Body of pancreas (tissue), 4 donors: Measurements from ENCODE around the gene ERC2.

Experiments used
- CTCF ChIP-seq, 7 experiments: fragments of 450-650 bp in 4 of 7; fragments of 200-600 bp in 3 of 7; sonication (generic) in 3 of 7; IDR thresholded peaks; one replicate each; pipeline ENCODE4 v1.5.1; 2016 to 2019; ENCODE audit warnings: antibody characterized with exemption in 7 of 7
- POLR2A ChIP-seq, 3 donors: fragments of 450-650 bp; IDR thresholded peaks; one replicate each; pipeline ENCODE4 v1.6.1; 2016; ENCODE audit warnings: antibody characterized with exemption in 3 of 3, mild to moderate bottlenecking in 2 of 3

DNA sequence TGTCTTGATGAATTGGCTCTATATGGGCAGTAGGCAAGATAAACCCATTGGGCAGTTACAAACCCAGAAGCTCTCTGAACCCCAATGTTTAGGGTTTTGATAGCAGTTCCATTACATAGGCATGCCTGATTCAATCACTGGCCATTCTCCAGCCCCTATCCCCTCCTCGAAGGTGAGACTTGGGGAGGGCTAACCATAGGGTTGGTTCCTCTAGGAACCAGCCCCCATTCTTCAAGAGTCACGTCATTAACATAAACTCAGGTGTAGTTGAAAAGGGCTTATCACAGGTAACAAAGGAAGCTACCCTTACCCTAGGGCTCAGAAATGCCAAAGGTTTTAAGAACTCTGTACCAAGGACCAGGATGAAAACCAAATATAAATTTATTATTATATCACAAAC, 353.1 kb downstream of the ERC2 start:
- TF ChIP-seq CTCF (IDR thresholded peaks at IDR 0.05), result no peak
- no peak for TF ChIP-seq POLR2A (IDR thresholded peaks at IDR 0.05)
